Limb (tissue), 2 donors: Measurements from ENCODE around the gene BCL2.
"Not testable (repeated sequence)": the region's sequence is repeated elsewhere in the genome, so short reads cannot be mapped to it uniquely, and the experiment has no call there.

Experiments
- DNase-seq, 2 donors: peaks; one replicate each; pipeline ENCODE4 v3.0.0-alpha.2; 2016; ENCODE audit errors: extremely low spot score in 2 of 2

BCL2 gene

DNA sequence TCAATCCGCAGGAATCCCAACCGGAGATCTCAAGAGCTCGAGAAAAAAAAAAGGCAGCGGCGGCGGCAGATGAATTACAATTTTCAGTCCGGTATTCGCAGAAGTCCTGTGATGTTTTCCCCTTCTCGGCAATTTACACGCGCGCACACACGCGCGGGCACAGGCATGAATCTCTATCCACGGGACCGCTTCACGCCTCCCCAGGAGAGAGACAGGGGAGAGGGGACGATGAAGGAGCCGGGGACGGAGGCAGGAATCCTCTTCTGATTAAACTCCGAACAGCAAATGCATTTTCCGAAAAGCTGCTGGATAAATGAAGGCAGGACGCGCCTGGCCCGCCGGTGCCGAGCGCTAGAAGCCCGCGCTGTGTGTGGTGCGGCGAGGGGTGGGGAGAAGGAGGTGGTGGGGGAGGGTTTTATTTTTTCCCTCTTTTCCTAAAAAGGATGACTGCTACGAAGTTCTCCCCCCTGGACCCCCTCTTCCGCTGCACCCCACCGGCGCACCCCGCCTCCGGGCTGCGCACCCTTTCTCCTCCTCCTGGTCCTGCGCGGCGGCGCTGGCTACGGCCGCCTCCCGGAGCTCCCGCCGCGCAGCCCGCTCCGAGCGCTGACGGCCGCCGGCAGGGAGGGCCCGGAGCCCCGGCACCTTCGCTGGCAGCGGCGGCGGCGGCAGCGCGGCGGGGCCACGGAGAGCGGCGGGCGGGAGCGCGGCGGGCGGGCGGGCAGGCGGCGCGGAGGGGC lies at the start of gene BCL2:
Gene BCL2, minus strand, starts transcription at position 387 of the 740 bp plus-strand sequence.
- DNase-seq = peak; percentile 72 to 88

DNA sequence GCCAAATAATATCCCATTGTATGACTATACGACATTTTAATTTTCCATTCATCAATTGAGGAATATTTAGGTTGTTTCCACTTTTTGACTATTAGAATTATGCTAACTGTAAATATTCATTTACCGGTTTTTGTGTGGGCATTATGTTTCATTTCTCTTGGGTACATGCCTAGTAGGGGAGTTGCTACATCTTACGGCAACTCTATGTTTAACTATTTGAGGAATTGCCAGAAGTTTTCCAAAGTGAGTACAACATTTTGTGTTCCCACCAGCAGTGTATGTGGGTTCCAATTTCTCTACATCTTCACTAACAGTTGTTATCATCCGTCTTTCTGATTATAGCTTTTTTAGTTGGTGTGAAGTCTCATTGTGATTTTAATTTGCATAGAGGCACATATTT lies 49.0 kb upstream of the BCL2 start:
- no peak for DNase-seq

GRCh38 chr18:63367053-63367953 lies 47.7 kb upstream of the BCL2 start, which contains the start of gene KDSR:
Gene KDSR (minus strand): TSS chr18:63367206. CDS start chr18:63367118, 88 bp downstream.
- peak; percentile 95 to 97 for DNase-seq

DNA sequence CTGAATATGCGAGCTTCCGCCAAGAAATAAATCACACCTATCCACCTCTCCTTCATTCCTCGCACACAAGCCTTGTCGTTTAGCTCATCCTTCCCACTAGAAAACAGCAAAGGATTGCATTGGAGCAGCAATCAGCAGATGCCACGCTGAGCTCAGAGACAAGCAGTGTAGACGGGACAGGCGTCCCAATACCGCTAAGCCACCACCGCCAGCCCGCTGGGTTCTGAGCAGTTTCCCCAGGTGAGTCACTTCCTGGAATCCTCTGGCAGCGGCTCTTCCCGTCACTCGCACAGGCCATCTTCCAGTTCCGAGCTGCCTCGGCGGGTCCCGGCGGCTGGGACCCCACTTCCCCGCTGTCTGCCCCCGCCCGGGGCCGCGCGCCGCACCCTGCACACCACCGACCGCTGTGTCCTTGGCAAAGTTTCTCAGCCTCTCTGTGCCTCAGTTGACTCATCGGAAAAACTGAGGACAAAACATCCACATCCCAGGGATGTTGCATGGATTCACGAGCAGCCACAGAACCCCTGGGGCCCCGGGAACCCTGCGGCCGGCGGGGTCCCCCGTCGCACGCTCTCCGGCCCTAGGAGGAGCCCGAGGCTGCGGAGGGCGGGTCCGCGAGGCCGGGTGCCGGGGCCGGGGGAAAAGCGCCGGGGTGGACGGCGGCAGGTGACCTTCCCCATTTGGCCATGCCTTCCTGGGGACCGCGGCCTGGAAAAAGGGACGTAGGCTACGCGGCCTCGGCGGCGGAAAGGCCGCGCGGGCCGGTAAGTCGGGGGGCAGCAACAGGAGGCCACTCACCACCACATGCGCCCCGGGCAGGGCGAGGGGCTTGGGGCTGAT lies 46.9 kb upstream of the BCL2 start:
- DNase-seq = peak in 1 of 2 donors; percentile 64

GRCh38 chr18:63365876-63366212 lies 46.3 kb upstream of the BCL2 start:
- no peak for DNase-seq

DNA sequence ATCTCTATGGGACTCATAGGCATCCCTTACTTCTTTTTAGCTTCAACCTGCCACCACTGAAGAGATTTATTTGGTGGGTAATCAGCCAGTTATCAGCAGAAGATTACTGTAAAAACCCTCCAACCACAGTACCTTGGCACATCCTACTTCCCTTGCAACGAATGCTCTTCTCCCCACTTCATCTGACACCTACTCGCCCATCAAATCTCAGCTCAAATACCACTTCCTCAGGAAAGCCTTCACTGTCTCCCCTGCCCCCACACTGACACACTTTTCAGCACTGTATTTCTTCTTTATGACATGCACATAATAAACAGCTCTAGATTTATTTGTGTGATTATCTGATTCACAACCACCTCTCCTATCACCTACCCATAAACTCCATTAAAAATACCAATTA lies 44.4 kb upstream of the BCL2 start:
- no peak for DNase-seq

- DNase-seq = not testable (repeated sequence)
Observed at GRCh38 chr18:63363420-63363819, 43.9 kb upstream of the BCL2 start.

GRCh38 chr18:63356272-63356896 lies 36.8 kb upstream of the BCL2 start:
- no peak for DNase-seq

- DNase-seq = no peak
Observed at GRCh38 chr18:63350230-63350629, 30.7 kb upstream of the BCL2 start.

GRCh38 chr18:63348508-63349136 lies 29.1 kb upstream of the BCL2 start:
- no peak for DNase-seq

GRCh38 chr18:63346480-63347183 lies 27.1 kb upstream of the BCL2 start:
- DNase-seq = no peak

DNA sequence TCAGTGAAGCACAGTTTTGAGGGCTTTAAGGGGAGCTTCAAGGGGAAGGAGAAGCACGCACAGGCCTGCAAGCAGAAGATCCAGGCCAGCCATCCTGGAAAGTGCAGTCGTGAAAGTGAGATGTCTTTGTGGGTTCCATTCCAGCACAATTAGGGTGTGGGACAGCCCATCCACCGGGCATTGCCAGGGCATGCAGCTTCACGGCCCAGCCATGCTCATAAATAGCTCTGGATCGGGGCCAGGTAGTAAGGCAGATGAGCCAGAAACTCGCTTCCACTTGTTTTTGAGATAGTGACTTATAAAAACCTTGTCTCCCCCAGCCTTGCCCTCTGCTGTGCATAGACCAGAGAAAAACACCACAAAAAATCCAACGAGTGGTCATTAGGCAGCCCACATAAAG lies 26.5 kb upstream of the BCL2 start:
- no peak for DNase-seq

- no peak for DNase-seq
Observed at GRCh38 chr18:63344918-63345317, 25.3 kb upstream of the BCL2 start.

DNA sequence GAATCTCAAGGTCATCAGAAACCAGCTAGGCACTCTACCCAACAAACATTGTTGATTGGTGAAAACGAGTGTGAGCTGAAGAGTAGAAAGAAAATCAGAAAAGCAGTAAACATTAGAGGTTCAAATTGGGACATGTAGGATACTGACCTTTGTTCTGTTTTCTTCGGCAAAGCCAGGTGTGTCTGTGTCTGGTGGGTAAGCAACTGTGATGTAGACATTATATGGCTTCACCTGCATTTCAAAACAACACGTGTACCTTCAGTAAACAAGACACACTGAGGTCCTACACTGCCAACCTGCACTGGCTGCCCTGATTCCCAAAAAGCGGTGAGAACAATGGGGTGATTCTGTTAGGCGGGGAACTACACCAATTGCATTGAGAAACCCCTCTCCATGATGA lies 24.7 kb upstream of the BCL2 start:
- DNase-seq = no peak

GRCh38 chr18:63342206-63342605 lies 22.6 kb upstream of the BCL2 start:
- peak in 1 of 2 donors; percentile 55 for DNase-seq

- peak in 1 of 2 donors; percentile 49 for DNase-seq
Observed at GRCh38 chr18:63339920-63340484, 20.4 kb upstream of the BCL2 start.

- DNase-seq = no peak
Observed at GRCh38 chr18:63336366-63337099, 17.0 kb upstream of the BCL2 start.

DNA sequence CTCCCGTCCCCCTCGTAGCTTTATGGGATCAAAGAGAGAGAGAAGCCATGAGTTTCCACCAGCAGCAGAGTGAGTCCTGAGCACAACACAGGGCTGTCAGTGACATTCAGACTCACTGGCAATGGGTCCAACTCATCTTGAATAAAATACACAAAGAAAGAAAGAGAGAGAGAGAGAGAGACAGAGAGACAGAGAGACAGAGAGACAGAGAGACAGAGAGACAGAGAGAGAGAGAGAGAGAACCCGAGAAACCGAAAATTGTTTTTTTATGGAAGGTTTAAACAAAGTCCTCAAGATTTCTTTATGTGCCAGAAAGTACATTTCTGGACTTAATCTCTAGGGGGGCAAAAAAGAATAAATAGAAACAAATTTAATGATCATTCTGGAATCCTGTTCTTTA lies 11.5 kb upstream of the BCL2 start:
- DNase-seq = no peak
